H1 (cell line): ENCODE data around the gene TGM5.

ENCODE experiments used
- ATF3 ChIP-seq: IDR thresholded peaks from 2 replicates; pipeline ENCODE4 v1.6.1; 2011; ENCODE audit warnings: low read depth, mild to moderate bottlenecking, low read length; ENCODE audit not compliant: insufficient read depth
- CBX5 ChIP-seq: fragments of 300-800, 300-1000 bp; sonication (generic); IDR thresholded peaks from 2 replicates; pipeline ENCODE4 v1.7.1; 2016; ENCODE audit warnings: antibody characterized with exemption, low read length, low read depth
- CTCF ChIP-seq, 3 experiments: IDR thresholded peaks; 1 replicate in 2 of 3; 2 replicates in 1 of 3; pipeline versions ENCODE4 v1.5.1 to v1.6.1; 2011; ENCODE audit warnings: low read length in 3 of 3, mild to moderate bottlenecking in 3 of 3, inconsistent platforms in 2 of 3, low read depth in 1 of 3, moderate library complexity in 1 of 3; ENCODE audit not compliant: insufficient read depth in 1 of 3; ENCODE audit errors: control extremely low read depth in 1 of 3
- EP300 ChIP-seq, 2 experiments: IDR thresholded peaks; 1 replicate in 1 of 2; 2 replicates in 1 of 2; pipeline ENCODE4 v1.6.1; 2011 to 2012; ENCODE audit warnings: low read depth in 2 of 2, low read length in 2 of 2, mild to moderate bottlenecking in 2 of 2, borderline replicate concordance in 1 of 2, inconsistent platforms in 1 of 2, moderate library complexity in 1 of 2
- EZH2 ChIP-seq: fragments of 200-600 bp; sonication (generic); IDR thresholded peaks from 2 replicates; pipeline ENCODE4 v1.7.1; 2012; ENCODE audit warnings: low read depth, mild to moderate bottlenecking, moderate library complexity, low read length, inconsistent platforms; ENCODE audit not compliant: severe bottlenecking
- KDM5A ChIP-seq: fragments of 200-600 bp; IDR thresholded peaks from 2 replicates; pipeline ENCODE4 v1.7.1; 2012; ENCODE audit warnings: mild to moderate bottlenecking, low read length, inconsistent platforms, mixed read lengths
- MAX ChIP-seq: IDR thresholded peaks from 2 replicates; pipeline ENCODE4 v1.6.1; 2012; ENCODE audit warnings: inconsistent platforms
- POLR2A ChIP-seq, 2 experiments: IDR thresholded peaks; 1 replicate in 1 of 2; 2 replicates in 1 of 2; pipeline ENCODE4 v1.6.1; 2011; ENCODE audit warnings: low read depth in 2 of 2, low read length in 2 of 2, mild to moderate bottlenecking in 2 of 2; ENCODE audit errors: control extremely low read depth in 1 of 2
- POLR2AphosphoS5 ChIP-seq: IDR thresholded peaks from 2 replicates; pipeline ENCODE4 v1.6.1; 2011; ENCODE audit warnings: low read depth, low read length
- RAD21 ChIP-seq, 2 experiments: IDR thresholded peaks in 1 of 2; conservative IDR thresholded peaks in 1 of 2; 2 replicates each; pipeline ENCODE4 v1.6.1; 2011; ENCODE audit warnings: low read depth in 2 of 2, low read length in 2 of 2, improper control_type of control experiment in 1 of 2, inconsistent platforms in 1 of 2, mild to moderate bottlenecking in 1 of 2, moderate library complexity in 1 of 2
- SUZ12 ChIP-seq: fragments of 200-600 bp; sonication (generic); IDR thresholded peaks from 2 replicates; pipeline ENCODE4 v1.6.1; 2012; ENCODE audit warnings: mild to moderate bottlenecking, inconsistent platforms, low read length, moderate library complexity, mixed read lengths
- TAF1 ChIP-seq: IDR thresholded peaks from 2 replicates; pipeline ENCODE4 v1.6.1; 2011; ENCODE audit warnings: mild to moderate bottlenecking, low read depth, low read length
- USF2 ChIP-seq: IDR thresholded peaks from 2 replicates; pipeline ENCODE4 v1.6.1; 2011; ENCODE audit warnings: low read length, improper control_type of control experiment

- no peak for TF ChIP-seq POLR2A (IDR thresholded peaks at IDR 0.05; ENCODE audit: control extremely low read depth in 1 of 2, low read depth in 2 of 2, low read length in 2 of 2)
- TF ChIP-seq CTCF (IDR thresholded peaks at IDR 0.05; ENCODE audit: control extremely low read depth in 1 of 3, insufficient read depth in 1 of 3, low read depth in 1 of 3, low read length in 3 of 3), result no peak
- no peak for TF ChIP-seq SUZ12
- no peak for TF ChIP-seq KDM5A
- no peak for TF ChIP-seq EZH2
- TF ChIP-seq ATF3, result no peak
- TF ChIP-seq POLR2AphosphoS5, result no peak
- no peak for TF ChIP-seq MAX
- TF ChIP-seq TAF1, result no peak
- TF ChIP-seq USF2, result no peak
- no peak for TF ChIP-seq CBX5
- TF ChIP-seq EP300 (IDR thresholded peaks at IDR 0.05; ENCODE audit: borderline replicate concordance in 1 of 2, low read depth in 2 of 2, low read length in 2 of 2), result no peak
- no peak for TF ChIP-seq RAD21 (IDR thresholded peaks at IDR 0.05 in 1 of 2, conservative IDR thresholded peaks at IDR 0.05 in 1 of 2; ENCODE audit: low read depth in 2 of 2, low read length in 2 of 2)
Measured at GRCh38 chr15:43238671-43239131, 28.0 kb downstream of the TGM5 start.
